MV-4-11 (cell line): Measurements from ENCODE around the gene FCAMR.
A peak's percentile ranks its signal among the peaks of the same experiment; 100 is the strongest.
"Not testable (repeated sequence)": the region's sequence is repeated elsewhere in the genome, so short reads cannot be mapped to it uniquely, and the experiment has no call there.

ENCODE experiments used
- DNase-seq: peaks from one replicate; lab custom pipeline; 2025; lab: John Stamatoyannopoulos, UW

FCAMR gene

DNA sequence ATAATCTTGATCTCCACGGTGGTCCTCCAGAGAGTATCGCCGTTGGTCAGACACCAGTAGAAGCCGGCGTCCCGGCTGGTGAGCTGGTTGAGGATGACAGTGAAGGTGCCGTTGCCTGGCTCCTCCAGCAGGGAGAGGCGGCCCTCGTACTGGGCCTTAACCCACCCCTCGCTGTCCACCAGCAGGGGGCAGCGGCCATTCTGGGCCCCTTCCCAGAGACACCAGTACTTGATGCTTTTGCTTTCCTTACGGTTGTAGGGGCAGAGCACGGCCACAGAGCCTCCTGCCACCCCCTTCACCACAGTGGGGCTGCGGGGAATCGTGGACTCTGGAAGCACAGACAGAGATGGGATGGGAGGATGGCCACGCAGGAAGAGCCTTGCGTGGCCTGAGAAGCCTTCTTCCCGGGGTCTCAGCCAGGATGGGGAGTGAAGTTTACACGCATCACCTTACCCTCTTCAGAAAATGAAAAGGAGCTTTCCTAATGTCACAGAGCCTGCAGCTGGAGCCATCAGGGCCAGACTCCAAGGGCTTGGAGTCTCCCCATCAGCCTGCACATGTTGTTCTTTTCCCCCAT lies 34.7 kb downstream of the FCAMR start:
- DNase-seq = peak; percentile 40

DNA sequence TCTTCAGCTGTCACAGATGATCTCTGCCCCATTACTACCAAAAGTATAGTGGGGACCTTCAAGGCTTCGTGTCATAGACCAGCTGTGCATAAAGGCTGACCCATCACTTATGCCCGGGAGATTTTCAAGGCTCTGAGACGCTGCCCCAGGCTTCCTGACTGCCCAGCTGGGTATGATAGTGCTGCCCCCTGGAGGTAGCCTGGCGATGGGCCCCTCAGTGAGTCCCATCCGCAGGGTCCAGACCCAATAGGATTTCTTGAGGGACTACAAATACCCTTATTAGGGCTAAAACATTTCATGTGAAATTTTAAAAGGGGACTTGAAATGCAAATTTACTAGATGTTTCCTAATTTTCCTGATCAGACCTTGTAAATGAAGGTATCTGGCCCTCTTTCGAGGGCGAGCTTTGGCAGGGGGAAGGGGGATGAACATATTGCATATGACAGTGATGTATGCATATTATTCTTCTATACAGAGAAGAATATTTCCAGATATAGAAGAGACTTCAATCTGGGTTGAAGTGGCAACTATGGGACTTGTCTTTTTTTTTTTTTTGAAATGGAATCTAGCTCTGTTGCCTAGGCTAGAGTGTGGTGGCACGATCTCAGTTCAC lies 36.8 kb downstream of the FCAMR start:
- peak; percentile 42 for DNase-seq

DNA sequence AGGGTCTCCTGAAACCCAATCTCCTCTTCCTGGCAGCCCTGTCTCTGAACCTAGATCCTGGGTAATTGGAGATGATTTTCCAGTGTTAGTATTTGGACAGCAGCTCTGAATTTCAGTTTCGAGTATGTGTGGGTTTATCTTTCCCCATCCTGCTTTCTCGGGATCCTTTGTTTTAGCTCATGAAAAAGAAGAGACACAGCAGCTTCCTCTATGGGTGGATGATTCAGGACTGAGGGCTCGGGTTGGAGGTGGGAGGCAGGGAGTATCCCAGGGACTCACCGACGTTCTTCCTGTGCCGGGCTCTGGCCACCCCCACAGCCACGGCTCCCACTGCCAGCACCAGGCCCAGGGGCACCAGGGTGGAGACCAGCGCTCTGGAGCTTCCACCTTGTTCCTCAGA lies 38.1 kb downstream of the FCAMR start:
- no peak for DNase-seq

DNA sequence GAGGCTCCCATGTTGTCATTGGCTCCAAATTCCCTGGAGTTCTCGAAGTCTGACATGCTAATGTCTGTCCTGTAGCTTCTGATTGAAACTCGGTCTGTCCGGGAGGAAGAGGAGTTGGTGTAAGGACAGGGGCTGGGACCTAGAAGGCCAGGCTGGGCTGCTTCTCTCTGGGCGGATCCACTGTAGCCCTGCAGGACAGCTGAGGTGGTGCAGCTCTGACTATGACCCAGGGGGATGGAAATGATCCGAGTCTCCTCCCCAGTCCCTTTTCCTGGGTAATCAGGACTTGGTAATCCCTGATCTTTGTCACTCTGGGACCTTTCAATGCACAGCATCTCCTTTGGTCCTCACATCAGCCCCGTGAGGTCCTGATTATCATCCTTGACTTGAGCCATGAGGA lies 38.6 kb downstream of the FCAMR start:
- DNase-seq = no peak

DNA sequence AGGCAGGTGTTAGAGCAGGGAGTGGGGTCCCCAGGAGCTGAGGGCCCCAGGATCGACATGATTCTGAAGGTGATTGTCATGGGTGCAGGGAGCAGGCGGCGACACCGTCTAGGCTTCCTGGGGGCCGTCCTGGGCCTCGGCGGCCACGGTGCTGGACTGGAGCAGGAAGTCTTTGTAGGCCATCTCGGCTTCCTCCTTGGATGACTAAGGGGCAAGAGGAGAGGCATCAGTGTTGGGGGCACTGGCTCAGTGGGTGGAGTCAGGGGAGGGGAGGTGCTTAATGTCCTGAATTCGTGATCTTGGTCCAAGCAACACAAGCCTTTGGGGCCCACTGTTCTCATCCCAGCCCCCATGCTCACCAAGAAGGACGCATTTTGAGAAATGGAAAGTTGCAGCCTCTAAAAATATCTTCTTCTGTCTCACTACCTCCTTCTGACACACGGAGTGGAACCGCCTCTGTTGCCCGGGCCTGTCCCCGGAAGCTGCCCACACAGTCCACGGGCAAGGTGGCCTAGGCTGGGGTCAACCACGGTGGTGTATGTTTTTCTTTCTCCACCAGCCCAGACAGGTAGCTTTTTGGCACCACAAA lies 40.0 kb downstream of the FCAMR start:
- peak; percentile 87 for DNase-seq

DNA sequence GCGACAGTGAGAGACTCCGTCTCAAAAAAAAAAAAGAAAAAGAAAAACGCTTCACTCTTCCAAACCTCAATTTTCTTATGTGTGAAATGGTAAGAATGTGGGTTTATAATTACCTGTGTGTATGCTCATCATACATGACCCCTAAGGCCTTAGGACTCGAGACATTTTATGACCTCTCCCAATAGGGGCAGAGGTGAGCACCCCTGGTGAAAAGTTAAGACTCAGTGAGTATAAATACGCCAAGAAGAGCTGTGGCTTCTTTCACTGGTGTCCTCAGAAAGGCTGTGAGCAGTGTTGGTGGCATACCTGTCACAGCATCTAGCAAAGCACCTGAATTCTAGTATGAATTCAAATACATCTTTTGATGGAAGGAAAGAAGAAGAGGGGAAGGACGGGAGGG lies 40.7 kb downstream of the FCAMR start:
- DNase-seq = no peak

DNA sequence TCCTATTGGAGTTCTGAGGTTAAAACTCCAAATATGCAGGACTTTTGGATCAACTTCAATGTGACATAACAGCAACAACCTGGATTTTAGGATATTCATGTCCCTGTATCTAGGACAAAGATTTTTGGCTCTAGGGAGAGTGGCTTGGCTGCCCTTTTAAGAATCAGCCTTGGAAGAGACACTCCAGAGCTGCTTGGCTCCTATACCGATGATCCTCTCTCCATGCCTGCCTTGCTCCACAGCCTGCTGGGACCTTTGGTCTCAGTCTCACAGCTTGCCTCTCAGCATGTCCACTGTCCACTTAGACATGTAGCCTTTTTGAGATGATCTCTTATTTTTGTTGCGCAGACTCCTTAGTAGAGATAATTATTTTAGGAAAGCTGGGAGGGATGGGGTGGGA lies 44.0 kb downstream of the FCAMR start:
- no peak for DNase-seq

DNA sequence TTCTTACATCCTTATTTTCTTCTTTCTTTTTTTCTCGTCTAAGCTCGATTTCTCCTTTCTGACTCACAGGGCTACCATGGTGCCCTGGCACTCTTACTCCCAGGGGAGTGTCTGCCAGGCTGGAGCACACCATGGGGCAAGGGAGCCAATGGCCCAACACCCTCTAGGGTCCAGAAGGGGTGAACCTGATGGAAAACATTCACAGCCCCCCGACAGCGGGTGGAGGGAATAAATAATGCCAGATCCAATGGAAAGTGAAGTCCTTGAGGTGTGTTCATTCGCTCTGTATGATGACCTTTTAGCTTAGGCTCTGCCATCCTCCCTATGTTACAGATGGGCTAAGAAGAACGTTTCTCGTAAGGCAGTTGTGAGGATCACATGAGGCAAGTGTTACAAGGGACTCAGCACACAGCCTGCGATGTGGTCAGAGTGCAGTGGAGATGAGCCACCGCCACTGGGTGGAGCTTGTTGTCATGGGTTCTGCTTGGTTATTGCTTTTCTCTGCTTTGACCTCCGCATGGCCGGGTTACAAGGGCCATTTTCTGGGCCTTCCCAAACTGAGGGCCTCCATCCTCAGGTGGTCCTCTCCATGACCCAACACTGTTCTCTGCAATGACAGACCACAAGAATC lies 45.0 kb downstream of the FCAMR start:
- peak; percentile 96 for DNase-seq

DNA sequence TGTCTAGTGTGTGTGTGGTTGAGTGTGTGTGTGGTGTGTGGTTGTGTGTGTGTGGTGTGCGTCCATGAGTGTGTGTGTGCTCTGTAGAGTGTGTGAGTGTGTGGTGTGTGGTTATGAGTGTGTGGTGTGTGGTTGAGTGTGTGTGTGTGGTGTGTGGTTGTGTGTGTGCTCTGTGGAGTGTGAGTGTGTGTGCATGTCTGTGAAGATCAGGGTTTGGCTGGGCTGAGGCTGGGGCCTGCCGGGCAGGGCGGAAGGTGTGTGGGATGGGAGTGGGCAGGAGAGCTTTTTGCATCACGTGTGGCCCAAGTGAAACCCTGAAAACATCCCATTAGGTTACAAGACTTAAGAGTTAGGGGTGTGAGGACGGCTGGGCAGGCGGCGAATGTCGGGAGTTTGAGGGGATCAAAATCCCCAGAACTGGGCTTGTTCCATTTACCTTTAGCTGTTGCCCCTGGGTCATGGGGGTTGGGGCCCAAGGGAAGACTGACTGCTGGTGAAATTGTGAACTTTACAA lies 45.6 kb downstream of the FCAMR start:
- no peak for DNase-seq

DNA sequence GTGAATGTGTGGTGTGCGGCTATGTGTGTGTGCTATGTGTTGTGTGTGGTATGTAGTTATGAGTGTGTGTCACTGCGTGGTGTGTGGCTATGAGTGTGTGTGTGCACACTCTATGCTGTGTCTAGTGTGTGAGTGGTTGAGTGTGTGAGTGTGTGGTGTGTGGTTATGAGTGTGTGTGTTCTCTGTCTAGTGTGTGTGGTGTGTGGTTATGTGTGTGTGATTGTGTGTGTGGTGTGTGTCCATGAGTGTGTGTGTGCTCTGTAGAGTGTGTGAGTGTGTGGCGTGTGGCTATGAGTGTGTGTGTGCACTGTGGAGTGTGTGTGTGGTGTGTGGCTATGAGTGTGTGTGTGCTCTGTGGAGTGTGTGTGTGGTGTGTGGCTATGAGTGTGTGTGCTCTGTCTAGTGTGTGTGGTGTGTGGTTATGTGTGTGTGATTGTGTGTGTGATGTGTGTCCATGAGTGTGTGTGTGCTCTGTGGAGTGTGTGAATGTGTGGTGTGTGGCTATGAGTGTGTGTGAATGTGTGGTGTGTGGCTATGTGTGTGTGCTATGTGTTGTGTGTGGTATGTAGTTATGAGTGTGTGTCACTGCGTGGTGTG lies 46.2 kb downstream of the FCAMR start:
- not testable (repeated sequence) for DNase-seq

DNA sequence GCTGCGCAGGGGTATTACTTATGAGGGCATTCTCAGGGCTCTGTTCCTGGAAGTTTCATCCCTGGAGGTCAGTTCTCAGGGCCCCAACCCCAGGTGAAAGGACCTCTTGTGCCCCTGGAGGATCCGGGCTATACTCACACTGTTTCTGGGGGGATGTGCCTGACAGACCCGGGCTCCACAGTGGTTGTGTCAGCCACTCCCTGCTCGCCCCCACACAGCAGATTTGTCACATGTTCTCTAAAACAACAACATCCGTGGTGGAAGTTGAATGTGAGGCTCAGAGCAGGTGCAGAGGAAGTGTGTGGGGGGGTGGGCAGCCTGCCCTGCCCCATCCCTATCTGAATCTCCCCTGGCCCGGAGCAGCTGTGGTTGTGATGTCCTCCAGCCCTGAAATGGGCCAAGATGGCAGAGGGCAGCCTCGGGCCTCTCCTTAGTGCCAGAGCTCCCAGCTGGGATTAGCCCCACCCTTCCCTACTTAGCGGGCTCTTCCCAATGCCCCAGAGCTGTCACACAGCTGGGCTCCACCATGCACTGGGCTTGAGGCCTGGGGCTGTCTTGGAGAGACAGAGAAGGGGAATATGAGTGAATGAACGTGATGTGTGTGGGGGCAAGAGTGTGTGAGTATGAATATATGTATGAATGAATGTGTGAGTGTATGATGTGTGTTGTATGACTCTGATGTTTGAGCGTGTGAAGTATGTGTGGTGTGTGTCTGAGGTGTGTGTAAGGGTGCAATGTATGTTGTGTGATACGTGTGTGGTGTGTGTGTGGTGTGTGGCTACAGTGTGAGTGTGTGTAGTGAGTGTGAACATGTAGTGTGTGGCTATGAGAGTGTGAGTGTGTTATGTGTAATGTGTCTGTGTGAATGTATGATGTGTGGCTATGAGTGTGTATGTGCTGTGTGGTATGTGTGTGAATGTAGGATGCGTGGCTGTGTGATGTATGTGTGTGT lies 47.0 kb downstream of the FCAMR start:
- DNase-seq = peak; percentile 46

DNA sequence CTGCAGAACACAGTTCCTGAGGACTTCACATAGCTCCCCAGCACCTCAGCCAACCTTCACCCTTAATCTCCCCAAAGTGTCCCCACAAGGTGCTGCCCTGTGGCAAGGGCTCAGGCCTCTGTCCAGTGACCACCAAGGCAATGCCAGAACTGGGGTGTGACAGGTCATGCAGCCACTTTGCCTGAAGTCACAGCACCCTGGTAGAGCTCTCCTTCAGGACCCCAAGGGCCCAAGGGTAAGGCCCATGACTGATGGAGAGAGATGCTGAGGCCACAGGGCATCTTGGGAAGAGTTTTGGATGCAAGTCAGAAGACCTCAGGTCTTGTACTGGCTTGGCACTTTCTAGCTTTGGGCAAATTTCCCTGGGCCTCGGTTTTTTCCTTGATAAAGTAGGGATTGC lies 47.7 kb downstream of the FCAMR start:
- DNase-seq = no peak

DNA sequence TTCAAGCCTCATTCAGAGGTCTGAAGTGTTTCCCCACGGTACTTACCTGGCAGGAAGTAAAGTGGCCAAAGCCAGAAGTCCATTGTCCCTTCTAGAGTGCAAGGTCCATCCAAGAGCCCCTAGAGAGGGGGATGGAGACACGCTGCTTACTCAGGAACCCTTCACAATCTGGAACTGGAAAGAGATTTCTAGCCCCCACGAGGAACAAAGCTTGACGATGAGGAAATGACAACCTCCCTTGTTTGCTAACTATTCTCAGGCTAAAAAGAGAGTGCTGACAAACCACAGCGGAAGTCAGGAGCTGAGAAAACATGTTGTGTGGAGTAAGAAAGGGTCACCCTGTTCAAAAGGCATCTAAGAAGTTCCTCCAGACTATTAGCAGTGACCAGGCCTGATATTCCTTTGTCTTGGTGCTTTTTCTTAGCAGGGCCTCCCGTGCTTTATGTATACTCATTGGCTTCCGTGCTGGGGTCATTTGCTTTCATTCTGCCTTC lies 48.4 kb downstream of the FCAMR start, which contains the start of gene FCMR:
FCMR (minus strand) TSS at position 170 of the 494 bp plus-strand sequence; CDS start at position 83, 87 bp downstream.
- DNase-seq = peak; percentile 90

DNA sequence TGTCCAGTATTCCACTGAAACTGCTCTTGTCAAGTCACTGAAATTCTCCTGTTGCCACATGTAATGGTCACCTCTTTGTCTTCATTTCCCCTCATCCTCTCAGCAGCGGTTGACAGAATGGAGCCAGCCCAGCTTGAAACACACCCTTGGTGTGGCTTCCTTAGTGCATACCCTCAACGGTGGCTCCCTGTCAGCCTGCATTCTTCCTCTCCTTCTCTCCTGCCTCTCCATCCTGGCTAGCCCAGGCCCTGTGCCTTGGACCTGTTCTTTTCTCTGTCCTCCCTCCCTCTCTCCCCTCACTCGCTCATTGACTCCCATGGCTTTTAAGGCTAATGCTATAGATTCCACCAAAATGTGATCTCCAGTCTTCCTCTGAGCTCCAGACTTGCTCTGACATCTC lies 52.2 kb downstream of the FCAMR start:
- no peak for DNase-seq

DNA sequence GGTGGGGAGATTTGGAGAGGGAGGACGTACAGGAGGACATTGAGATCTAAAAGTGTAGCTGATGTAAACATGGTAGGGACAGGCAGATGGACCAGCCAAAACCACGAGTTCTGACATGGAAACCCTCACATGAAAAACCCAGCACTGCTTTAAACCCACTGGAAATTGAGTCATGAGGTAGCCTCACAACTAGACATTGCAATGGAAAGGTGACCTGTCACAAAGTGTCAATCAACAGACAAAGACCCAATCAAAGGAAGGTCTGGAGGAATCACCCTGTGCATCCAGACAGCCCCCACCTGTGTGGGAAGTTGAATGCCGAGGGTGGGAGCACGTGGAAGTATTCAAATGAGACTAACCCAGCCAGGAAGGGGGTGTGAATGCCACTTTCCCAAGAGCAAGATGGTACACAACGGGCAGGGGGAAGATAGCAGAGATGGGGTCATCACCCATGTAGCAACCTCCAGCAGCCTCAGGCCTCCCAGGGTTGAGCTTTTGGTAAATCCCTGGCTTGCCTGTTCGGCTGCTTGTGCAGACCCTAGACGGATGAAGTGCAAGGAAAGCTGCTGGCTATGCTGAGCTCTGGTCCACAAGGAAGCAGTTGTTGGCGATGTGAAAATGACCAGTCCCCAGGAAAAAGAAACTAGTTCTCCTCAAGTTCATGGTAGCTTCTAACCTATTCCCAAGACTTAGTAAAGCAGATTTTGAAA lies 54.1 kb downstream of the FCAMR start:
- DNase-seq = no peak

DNA sequence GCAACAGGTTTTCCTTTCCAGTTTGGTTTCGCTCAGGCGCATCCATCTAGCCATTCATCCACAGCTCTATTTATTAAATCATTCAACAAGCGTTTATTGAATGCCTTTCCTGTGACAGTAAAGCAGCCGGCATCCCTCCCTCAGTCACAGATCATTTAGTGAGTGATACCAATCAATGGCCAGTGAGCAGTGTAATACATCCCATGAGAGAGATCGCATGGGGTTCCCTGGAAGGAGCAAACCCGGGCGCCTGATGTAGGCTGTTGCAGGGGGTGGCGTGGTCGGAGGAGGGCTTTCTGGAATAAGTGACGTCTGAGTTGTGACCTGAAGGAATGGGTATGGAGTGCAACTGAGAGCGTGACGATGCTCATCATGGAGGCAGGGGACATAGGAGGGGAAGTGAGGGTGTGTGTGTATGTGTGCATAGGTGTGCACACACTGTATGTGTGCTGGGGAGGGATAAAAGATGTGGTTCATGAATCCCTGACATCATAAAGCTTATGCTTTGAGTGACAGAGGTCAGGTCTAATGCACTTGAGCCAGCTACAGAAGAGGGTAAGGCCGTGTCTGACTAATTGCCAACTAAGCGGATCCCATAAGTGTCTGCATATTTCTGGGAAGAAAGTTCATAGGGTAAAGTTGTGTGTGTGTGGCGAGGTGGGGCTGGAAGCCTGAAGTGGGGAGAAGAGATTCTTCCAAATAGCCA lies 55.1 kb downstream of the FCAMR start:
- no peak for DNase-seq

DNA sequence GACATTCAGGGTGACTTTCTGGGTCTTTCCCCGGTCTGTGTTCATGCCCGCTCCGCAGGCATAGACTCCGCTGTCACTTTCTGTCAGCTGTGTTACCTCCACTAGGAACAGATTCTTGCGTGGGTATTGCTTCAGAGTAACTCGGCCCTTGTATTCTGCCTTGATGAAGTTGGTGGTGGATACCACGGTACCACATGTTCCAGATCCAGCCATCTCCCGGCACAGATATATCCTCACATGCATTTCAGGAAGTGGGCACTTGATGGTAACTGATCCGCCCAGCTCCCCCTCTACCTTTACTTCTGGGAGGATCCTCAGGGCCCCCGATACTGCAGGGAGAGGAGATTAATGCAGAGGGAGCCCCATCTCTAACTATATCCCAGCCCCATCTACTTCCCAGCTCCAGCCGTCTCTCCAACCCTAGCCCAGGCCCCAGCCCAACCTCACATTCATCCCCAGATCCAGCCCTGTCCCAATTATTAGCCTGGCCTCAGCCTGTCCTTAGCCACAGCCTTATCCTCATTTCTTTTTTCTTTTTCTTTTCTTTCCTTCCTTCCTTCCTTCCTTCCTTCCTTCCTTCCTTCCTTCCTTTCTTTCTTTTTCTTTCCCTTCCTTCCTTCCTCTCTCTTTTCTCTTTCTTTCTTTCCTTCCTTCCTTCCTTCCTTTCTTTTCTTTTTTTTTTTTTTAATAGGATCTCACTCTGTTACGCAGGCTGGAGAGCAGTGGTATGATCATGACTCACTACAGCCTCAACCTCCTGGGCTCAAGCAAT lies 56.3 kb downstream of the FCAMR start:
- no peak for DNase-seq

DNA sequence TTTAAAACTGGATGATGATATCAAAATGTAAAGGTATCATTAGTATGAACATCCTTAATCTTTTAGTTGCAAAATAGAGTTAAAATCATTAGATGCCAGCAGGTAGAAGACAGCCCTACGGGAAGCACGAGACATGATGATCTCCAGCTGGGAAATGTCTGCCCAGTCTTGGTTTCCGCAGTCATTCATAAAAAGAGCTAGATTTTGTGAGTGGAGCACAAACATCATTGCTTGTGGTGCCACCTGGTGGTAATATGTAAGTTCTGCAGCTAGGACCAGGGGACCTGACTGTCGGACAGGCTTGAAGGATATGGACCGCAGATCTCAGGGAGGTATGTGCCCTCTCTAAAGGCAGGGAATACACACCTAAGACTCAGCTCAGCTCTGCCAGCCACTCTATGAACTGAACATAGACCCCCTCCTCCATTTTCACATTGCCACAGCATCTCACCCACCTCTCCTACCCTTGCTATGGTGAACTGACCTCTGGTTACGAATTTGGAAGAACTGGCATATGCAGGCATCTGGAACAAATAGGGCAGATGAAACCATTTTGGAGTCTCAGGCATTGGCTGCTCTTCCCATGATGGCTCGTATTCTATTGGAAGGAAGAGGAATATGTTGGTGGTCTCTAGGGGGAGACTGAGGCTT lies 57.7 kb downstream of the FCAMR start:
- peak; percentile 71 for DNase-seq
